Keratinocyte (primary cell): ENCODE measurements around the gene SLC1A5.
"Not testable (repeated sequence)": the region's sequence is repeated elsewhere in the genome, so short reads cannot be mapped to it uniquely, and the experiment has no call there.

Experiments used
- CTCF ChIP-seq, 3 experiments: IDR thresholded peaks in 1 of 3; conservative IDR thresholded peaks in 1 of 3; optimal IDR thresholded peaks in 1 of 3; 2 replicates in 2 of 3; 3 replicates in 1 of 3; pipeline versions ENCODE3 to v1.5.1; 2011; ENCODE audit warnings: low read length in 3 of 3, mild to moderate bottlenecking in 3 of 3, moderate library complexity in 2 of 3, control low read depth in 1 of 3, inconsistent platforms in 1 of 3; ENCODE audit not compliant: insufficient read depth in 2 of 3; ENCODE audit errors: extremely low read depth in 1 of 3
- EZH2 ChIP-seq: IDR thresholded peaks from one replicate; pipeline ENCODE4 v1.6.1; 2012; ENCODE audit warnings: inconsistent platforms, mild to moderate bottlenecking, low read length, moderate library complexity

GRCh38 chr19:46822410-46822787 is 34.0 kb upstream of the SLC1A5 start:
- not testable (repeated sequence) for TF ChIP-seq CTCF (optimal IDR thresholded peaks at IDR 0.05 in 1 of 3, IDR thresholded peaks at IDR 0.05 in 1 of 3, conservative IDR thresholded peaks at IDR 0.05 in 1 of 3; ENCODE audit: extremely low read depth in 1 of 3, insufficient read depth in 2 of 3, low read length in 3 of 3); EZH2
